A549 (cell line): Measurements from ENCODE around the gene PRKCE. TPM values are rescaled to one million over a fixed set of nuclear protein-coding genes. Genes with fewer than 3 reads are reported as not detected.

ENCODE experiments used
- ATAC-seq, 2 experiments: fragments of 200-7000 bp in 1 of 2; fragments of >200 bp in 1 of 2; cut with Nextera tagmentation in 1 of 2; cut with Tn5 transposase in 1 of 2; 3 replicates each; pipeline versions ENCODE4 v1.8.0 to v1.9.1; 2018 to 2020; ENCODE audit warnings: mild to moderate bottlenecking in 1 of 2, moderate library complexity in 1 of 2
- CTCF ChIA-PET: fragments of 300-600 bp; sonication (Branson Sonifier 250); formaldehyde crosslinking; extraction: SDS; loops from one replicate; lab custom pipeline; 2021; ENCODE audit warnings: antibody characterized with exemption, inconsistent platforms; lab: Yijun Ruan, JAX
- POLR2A ChIA-PET: fragments of 350-600 bp; formaldehyde crosslinking; extraction: SDS; loops from one replicate; lab custom pipeline; 2021; ENCODE audit warnings: antibody characterized with exemption, inconsistent platforms; lab: Yijun Ruan, JAX
- DNase-seq, 2 experiments: peaks; one replicate each; pipeline versions ENCODE4 v3.0.0 to v3.0.0-alpha.2; 2011 to 2016; ENCODE audit warnings: low read depth in 1 of 2, low spot score in 1 of 2
- FAIRE-seq: peaks from 2 replicates; lab custom pipeline; 2011; peaks lifted over from hg19 to GRCh38; lab: Jason Lieb, UNC
- H3K27ac ChIP-seq, 2 experiments: fragments of >200 bp; sonication (Bioruptor Twin); formaldehyde crosslinking; 3 replicates each; pipeline ENCODE4 v1.5.1; 2016 to 2017
- H3K4me1 ChIP-seq: fragments of >200 bp; sonication (Bioruptor Twin); formaldehyde crosslinking; 3 replicates; pipeline ENCODE4 v1.6.1; 2016
- H3K4me2 ChIP-seq: fragments of >200 bp; sonication (Bioruptor Twin); formaldehyde crosslinking; 3 replicates; pipeline ENCODE4 v1.6.1; 2016
- H3K4me3 ChIP-seq: fragments of >200 bp; sonication (Bioruptor Twin); formaldehyde crosslinking; 3 replicates; pipeline ENCODE4 v1.5.1; 2016
- H3K9me3 ChIP-seq: fragments of >200 bp; sonication (Bioruptor Twin); formaldehyde crosslinking; 3 replicates; pipeline ENCODE4 v1.6.1; 2016
- ATOH8 ChIP-seq: fragments of 250-450 bp; sonication (Bioruptor Pico); IDR thresholded peaks from 2 replicates; pipeline ENCODE4 v1.5.0; 2020; ENCODE audit warnings: low read depth, mild to moderate bottlenecking, moderate library complexity
- BHLHE40 ChIP-seq: IDR thresholded peaks from 2 replicates; pipeline ENCODE4 v1.6.1; 2012; ENCODE audit warnings: low read depth, low read length, inconsistent platforms
- CBX2 ChIP-seq: fragments of 200-600 bp; sonication (generic); IDR thresholded peaks from 2 replicates; pipeline ENCODE4 v1.6.1; 2016; ENCODE audit warnings: low read depth, mild to moderate bottlenecking, borderline replicate concordance
- CBX8 ChIP-seq: fragments of 200-600 bp; sonication (generic); IDR thresholded peaks from 2 replicates; pipeline ENCODE4 v1.6.1; 2016
- CHD2 ChIP-seq: fragments of 150-350 bp; IDR thresholded peaks from 2 replicates; pipeline ENCODE4 v1.6.1; 2014; ENCODE audit warnings: low read length; ENCODE audit not compliant: partially characterized antibody
- CTCF ChIP-seq: fragments of >200 bp; sonication (Bioruptor Twin); formaldehyde crosslinking; IDR thresholded peaks from 3 replicates; pipeline ENCODE4 v1.5.1; 2016
- E2F6 ChIP-seq: IDR thresholded peaks from 2 replicates; pipeline ENCODE4 v1.6.1; 2012; ENCODE audit warnings: low read depth, borderline replicate concordance
- EHF ChIP-seq: fragments of 250-450 bp; sonication (Bioruptor Pico); IDR thresholded peaks from 2 replicates; pipeline ENCODE4 v1.5.0; 2020; ENCODE audit warnings: mild to moderate bottlenecking
- EP300 ChIP-seq, 2 experiments: fragments of >200 bp; sonication (Bioruptor Twin); formaldehyde crosslinking; IDR thresholded peaks; 2 replicates in 1 of 2; 3 replicates in 1 of 2; pipeline ENCODE4 v1.6.1; 2016 to 2017
- FOSB ChIP-seq: fragments of 250-450 bp; sonication (Bioruptor Pico); IDR thresholded peaks from 2 replicates; pipeline ENCODE4 v1.5.0; 2020; ENCODE audit warnings: mild to moderate bottlenecking, moderate library complexity
- HDAC2 ChIP-seq: fragments of 200-600 bp; sonication (generic); IDR thresholded peaks from 2 replicates; pipeline ENCODE4 v1.6.1; 2016
- HMGXB4 ChIP-seq: fragments of 250-450 bp; sonication (Bioruptor Pico); IDR thresholded peaks from 2 replicates; pipeline ENCODE4 v1.5.0; 2021; ENCODE audit warnings: mild to moderate bottlenecking, moderate library complexity, borderline replicate concordance
- HOXA7 ChIP-seq: fragments of 250-450 bp; sonication (Bioruptor Pico); IDR thresholded peaks from 2 replicates; pipeline ENCODE4 v1.5.0; 2020; ENCODE audit warnings: mild to moderate bottlenecking, moderate library complexity
- HOXB13 ChIP-seq: fragments of 250-450 bp; sonication (Bioruptor Pico); IDR thresholded peaks from 2 replicates; pipeline ENCODE4 v1.5.0; 2020; ENCODE audit warnings: low read depth, mild to moderate bottlenecking, moderate library complexity
- JUN ChIP-seq, 2 experiments: fragments of >200 bp; sonication (Bioruptor Twin); formaldehyde crosslinking; IDR thresholded peaks; 2 replicates in 1 of 2; 3 replicates in 1 of 2; pipeline ENCODE4 v1.6.1; 2016 to 2017
- KDM1A ChIP-seq: fragments of 200-600 bp; sonication (generic); IDR thresholded peaks from 2 replicates; pipeline ENCODE4 v1.6.1; 2016; ENCODE audit warnings: low read depth, mild to moderate bottlenecking
- KDM5A ChIP-seq: fragments of 200-600 bp; sonication (generic); IDR thresholded peaks from 2 replicates; pipeline ENCODE4 v1.6.1; 2016; ENCODE audit warnings: antibody characterized with exemption, mild to moderate bottlenecking
- MAFK ChIP-seq: fragments of 450-650 bp; IDR thresholded peaks from 2 replicates; pipeline ENCODE4 v1.6.1; 2014; ENCODE audit not compliant: partially characterized antibody
- MAZ ChIP-seq: fragments of 150-350 bp; IDR thresholded peaks from 2 replicates; pipeline ENCODE4 v1.6.1; 2014; ENCODE audit warnings: antibody characterized with exemption, low read depth, low read length, borderline replicate concordance
- NPAS2 ChIP-seq: fragments of 250-450 bp; sonication (Bioruptor Pico); IDR thresholded peaks from 2 replicates; pipeline ENCODE4 v1.8.0; 2022; ENCODE audit warnings: mild to moderate bottlenecking, moderate library complexity, borderline replicate concordance
- PHF8 ChIP-seq: fragments of 200-600 bp; sonication (generic); IDR thresholded peaks from 2 replicates; pipeline ENCODE4 v1.6.1; 2016; ENCODE audit warnings: low read depth, mild to moderate bottlenecking, antibody characterized with exemption, moderate library complexity, borderline replicate concordance
- POLR2A ChIP-seq: IDR thresholded peaks from 2 replicates; pipeline ENCODE4 v1.6.1; 2012; ENCODE audit warnings: mild to moderate bottlenecking, low read length
- RAD21 ChIP-seq, 2 experiments: fragments of >200 bp in 1 of 2; sonication (Bioruptor Twin) in 1 of 2; formaldehyde crosslinking in 1 of 2; IDR thresholded peaks in 1 of 2; conservative IDR thresholded peaks in 1 of 2; 2 replicates in 1 of 2; 3 replicates in 1 of 2; pipeline ENCODE4 v1.6.1; 2012 to 2018; ENCODE audit warnings: inconsistent platforms in 1 of 2
- RCOR1 ChIP-seq: fragments of 150-350 bp; IDR thresholded peaks from 2 replicates; pipeline ENCODE4 v1.6.1; 2014; ENCODE audit warnings: antibody characterized with exemption, low read length, low read depth
- REST ChIP-seq: fragments of 200-600 bp; sonication (generic); IDR thresholded peaks from 2 replicates; pipeline ENCODE4 v1.6.1; 2016; ENCODE audit warnings: antibody characterized with exemption, mild to moderate bottlenecking, moderate library complexity
- SREBF2 ChIP-seq: fragments of 450-650 bp; IDR thresholded peaks from 2 replicates; pipeline ENCODE4 v1.6.1; 2014; ENCODE audit warnings: mild to moderate bottlenecking, moderate library complexity
- ZC3H11A ChIP-seq: fragments of 450-650 bp; IDR thresholded peaks from 2 replicates; pipeline ENCODE4 v1.6.1; 2014; ENCODE audit warnings: antibody characterized with exemption, mild to moderate bottlenecking
- ZFP36 ChIP-seq: fragments of 450-650 bp; IDR thresholded peaks from 2 replicates; pipeline ENCODE4 v1.6.1; 2014; ENCODE audit warnings: borderline replicate concordance; ENCODE audit not compliant: partially characterized antibody
- ZNF302 ChIP-seq: fragments of 250-450 bp; sonication (Bioruptor Pico); IDR thresholded peaks from 2 replicates; pipeline ENCODE4 v1.9.0; 2021; ENCODE audit warnings: inconsistent platforms, mild to moderate bottlenecking, moderate library complexity
- WGBS: methylation state at CpG from one replicate; pipeline ENCODE4 v1.1.6; 2017; ENCODE audit errors: missing lambda C conversion rate; 5-methylcytosine and 5-hydroxymethylcytosine counted together
- polyA plus RNA-seq, 4 experiments: library from polyadenylated mRNA; depleted of rRNA in 3 of 4; stranded (reverse); fragments of >200 nt; fragmentation: RNase III in 1 of 4; extraction: RNeasy Plus Mini Kit Qiagen cat#74134 plus additional on column Dnase treatment in 1 of 4; gene quantifications; 2 replicates in 3 of 4; 3 replicates in 1 of 4; pipeline ENCODE4 v1.2.3, GENCODE V29; 2011 to 2017

Gene PRKCE
- polyA plus RNA-seq, 2 of the 4 experiments (the other 2 are of a cell fraction), result 11.5 to 12.0 TPM

GRCh38 chr2:45951025-45951727 lies 299.7 kb downstream of the PRKCE start:
- POLR2A ChIA-PET, result no interaction called here
- ATAC-seq, result no peak
- CTCF ChIA-PET, result interaction anchor here (0.7 to 1.7 kb wide), 3 partner anchors 13 to 42 kb away, joined by 3 to 4 read pairs (median 4); no protein-coding TSS in a partner anchor
- WGBS, result 94% methylated on average over 7 of the region's 7 CpGs
- no peak overlapping the region for H3K27ac ChIP-seq
- TF ChIP-seq EHF, result no peak
- TF ChIP-seq BHLHE40, result no peak
- TF ChIP-seq MAZ, result no peak
- TF ChIP-seq E2F6, result no peak
- no peak for TF ChIP-seq EP300 (IDR thresholded peaks at IDR 0.05)
- no peak for TF ChIP-seq PHF8
- TF ChIP-seq HMGXB4, result no peak
- TF ChIP-seq JUN (IDR thresholded peaks at IDR 0.05), result no peak
- no peak for TF ChIP-seq MAFK
- TF ChIP-seq HDAC2, result no peak
- TF ChIP-seq CTCF, result no peak
- no peak for TF ChIP-seq SREBF2
- no peak for TF ChIP-seq REST
- no peak for TF ChIP-seq HOXB13 (CRISPR knock-in tag)
- no peak for TF ChIP-seq ZFP36
- TF ChIP-seq RAD21 (conservative IDR thresholded peaks at IDR 0.05 in 1 of 2, IDR thresholded peaks at IDR 0.05 in 1 of 2), result no peak
- TF ChIP-seq POLR2A, result no peak
- TF ChIP-seq RCOR1, result no peak
- TF ChIP-seq KDM1A, result no peak
- TF ChIP-seq, all 56 proteins: peak for 0
- H3K4me3 ChIP-seq, result no peak overlapping the region
- no peaks in the 10 kb centered on the region for H3K9me3 ChIP-seq
- no peak for DNase-seq
- peaks cover 10% of the 10 kb centered on the region for H3K4me1 ChIP-seq
- FAIRE-seq, result no peak
- H3K4me2 ChIP-seq, result no peak overlapping the region

- CTCF ChIA-PET, result interaction anchor here (1.2 kb wide), 2 partner anchors 28 to 650 kb away, joined by 4 to 6 read pairs; no protein-coding TSS in a partner anchor
- no peaks in the 10 kb centered on the region for H3K9me3 ChIP-seq
- 0 out of 3 replicates have a peak, but pooled peaks cover 3% of the 10 kb centered on the region for H3K4me1 ChIP-seq
- no peak overlapping the region for H3K4me2 ChIP-seq
- no peak overlapping the region for H3K4me3 ChIP-seq
- no peak overlapping the region for H3K27ac ChIP-seq
- no peak for DNase-seq
- FAIRE-seq, result no peak
- 89% methylated on average over 4 of the region's 4 CpGs for WGBS
- no peak for ATAC-seq
- POLR2A ChIA-PET, result no interaction called here
- TF ChIP-seq CHD2, result no peak
- TF ChIP-seq CBX2, result no peak
- TF ChIP-seq ZC3H11A, result no peak
- TF ChIP-seq FOSB (CRISPR knock-in tag), result no peak
- TF ChIP-seq HDAC2, result no peak
- TF ChIP-seq EP300 (IDR thresholded peaks at IDR 0.05), result no peak
- no peak for TF ChIP-seq ZNF302 (CRISPR knock-in tag)
- TF ChIP-seq E2F6, result no peak
- TF ChIP-seq KDM5A, result no peak
- no peak for TF ChIP-seq HOXA7
- TF ChIP-seq ATOH8 (CRISPR knock-in tag), result no peak
- TF ChIP-seq CBX8, result no peak
- TF ChIP-seq RAD21 (conservative IDR thresholded peaks at IDR 0.05 in 1 of 2, IDR thresholded peaks at IDR 0.05 in 1 of 2), result no peak
- no peak for TF ChIP-seq NPAS2 (CRISPR knock-in tag)
- TF ChIP-seq EHF, result no peak
Observed at GRCh38 chr2:45952591-45952990, 301.1 kb downstream of the PRKCE start.
